ENCODE data around the gene NOXA1. TPM values are rescaled to one million over a fixed set of nuclear protein-coding genes. Genes with fewer than 3 reads are reported as not detected.
"Not testable (repeated sequence)": the region's sequence is repeated elsewhere in the genome, so short reads cannot be mapped to it uniquely, and the experiment has no call there.

Gene NOXA1
- total and polyA plus RNA-seq, 7 donors: 0.43 to 5.1 (median 1.0) TPM

- no peak overlapping the region for H3K27ac ChIP-seq
- intact Hi-C loops (cut with DNase I): no loop called here
- H3K27me3 ChIP-seq (ENCODE audit: insufficient read depth in 3 of 3, low read length in 2 of 3): no peaks in the 10 kb centered on the region
- TF ChIP-seq CTCF (IDR thresholded peaks at IDR 0.05): no peak
- no peaks in the 10 kb centered on the region for H3K9me3 ChIP-seq
- 96 to 99% (median 97%) methylated on average over 11 of the region's 11 CpGs for WGBS, 3 donors
- peaks cover 0 to 10% of the 10 kb centered on the region in 2 donors for H3K36me3 ChIP-seq (ENCODE audit: insufficient read depth in 1 of 2, low read depth in 1 of 2)
- no peak overlapping the region for H3K4me3 ChIP-seq
- no peak for ATAC-seq
- DNase-seq: no peak
- H3K4me1 ChIP-seq: no peaks in the 10 kb centered on the region
Observed at GRCh38 chr9:137375321-137376058, 47.7 kb upstream of the NOXA1 start.

DNA sequence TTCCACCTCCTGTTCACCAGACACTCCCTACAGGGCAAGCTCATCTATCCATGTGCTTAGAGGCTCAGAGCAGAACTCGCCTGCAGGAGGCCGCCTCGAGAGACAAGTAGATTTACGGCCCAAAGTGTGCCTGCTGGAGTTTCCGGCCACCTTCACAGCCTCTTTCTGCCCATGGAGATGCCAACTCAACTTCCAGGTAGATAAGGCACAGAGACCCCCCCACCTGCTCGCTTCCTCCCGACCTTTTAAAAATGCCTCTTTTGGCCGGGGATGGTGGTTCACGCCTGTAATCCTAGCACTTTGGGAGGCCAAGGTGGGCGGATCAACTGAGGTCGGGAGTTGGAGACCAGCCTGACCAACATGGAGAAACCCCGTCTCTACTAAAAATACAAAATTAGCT lies 46.8 kb upstream of the NOXA1 start:
- Histone ChIP-seq H3K9me3 (no peaks in the 10 kb centered on the region), H3K4me1 (no peaks in the 10 kb centered on the region), H3K27me3 (ENCODE audit: insufficient read depth in 3 of 3, low read length in 2 of 3) (no peaks in the 10 kb centered on the region), H3K4me3 (no peak overlapping the region), H3K36me3 (ENCODE audit: insufficient read depth in 1 of 2, low read depth in 1 of 2) (peaks cover 0 to 10% of the 10 kb centered on the region in 2 donors), H3K27ac (no peak overlapping the region)
- ATAC-seq (no peak), DNase-seq (no peak)
- WGBS, 3 donors: 93 to 95% (median 95%) methylated on average over 12 of the region's 12 CpGs
- TF ChIP-seq CTCF (IDR thresholded peaks at IDR 0.05): no peak
- intact Hi-C loops (cut with DNase I): no loop called here

- H3K4me3 ChIP-seq; H3K27me3 ChIP-seq (ENCODE audit: insufficient read depth in 3 of 3, low read length in 2 of 3); ATAC-seq; H3K4me1 ChIP-seq; DNase-seq; H3K9me3 ChIP-seq; H3K27ac ChIP-seq; H3K36me3 ChIP-seq (ENCODE audit: insufficient read depth in 1 of 2, low read depth in 1 of 2); intact Hi-C loops (cut with DNase I): not testable (repeated sequence)
- WGBS, 3 donors: 90 to 94% (median 90%) methylated on average over 34 to 37 of the region's 37 CpGs
Observed at GRCh38 chr9:137378688-137379410, 44.3 kb upstream of the NOXA1 start.

DNA sequence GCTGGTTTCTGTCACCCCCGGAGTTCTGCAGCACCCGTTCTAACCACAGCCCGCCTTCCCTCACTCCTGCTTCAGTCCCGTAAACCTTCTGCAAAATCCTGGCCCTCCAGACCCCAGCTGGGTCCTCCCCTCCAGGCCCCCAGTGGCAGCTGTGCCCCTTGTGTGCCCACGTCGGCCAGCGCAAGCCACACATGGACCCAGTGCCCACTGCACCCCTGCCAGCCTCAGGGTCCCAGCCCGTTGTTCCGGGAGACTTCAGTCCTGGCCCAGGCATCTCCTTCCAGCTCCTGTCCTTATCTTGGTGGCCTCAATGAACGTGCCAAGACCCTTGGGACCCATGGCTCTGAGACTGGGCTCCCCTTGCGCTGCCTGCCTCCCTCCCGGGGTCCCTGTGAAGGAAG lies 43.4 kb upstream of the NOXA1 start:
- Histone ChIP-seq H3K27ac (no peak overlapping the region), H3K4me3 (no peak overlapping the region), H3K27me3 (ENCODE audit: insufficient read depth in 3 of 3, low read length in 2 of 3) (no peaks in the 10 kb centered on the region), H3K9me3 (no peaks in the 10 kb centered on the region), H3K4me1 (no peaks in the 10 kb centered on the region), H3K36me3 (ENCODE audit: insufficient read depth in 1 of 2, low read depth in 1 of 2) (no peaks in the 10 kb centered on the region)
- intact Hi-C loops (cut with DNase I): no loop called here
- WGBS, 3 donors: 91 to 97% (median 91%) methylated on average over 10 to 12 of the region's 12 CpGs
- peak; percentile 9 to 39 for DNase-seq
- ATAC-seq: no peak
- TF ChIP-seq CTCF (IDR thresholded peaks at IDR 0.05): no peak

- Histone ChIP-seq H3K27me3 (ENCODE audit: insufficient read depth in 3 of 3, low read length in 2 of 3) (no peaks in the 10 kb centered on the region), H3K27ac (no peak overlapping the region), H3K9me3 (no peaks in the 10 kb centered on the region), H3K36me3 (ENCODE audit: insufficient read depth in 1 of 2, low read depth in 1 of 2) (no peaks in the 10 kb centered on the region), H3K4me3 (no peak overlapping the region), H3K4me1 (no peaks in the 10 kb centered on the region)
- TF ChIP-seq CTCF (IDR thresholded peaks at IDR 0.05): no peak
- 77 to 99% (median 87%) methylated on average over 7 to 16 of the region's 16 CpGs for WGBS, 3 donors
- no peak for DNase-seq
- intact Hi-C loops (cut with DNase I): no loop called here
- ATAC-seq: no peak
Observed at GRCh38 chr9:137380171-137380570, 43.0 kb upstream of the NOXA1 start.
